ENCODE data around the gene ASB14. TPM values are rescaled to one million over a fixed set of nuclear protein-coding genes. Genes with fewer than 3 reads are reported as not detected.

The ASB14 gene
- total RNA-seq, 4 donors from 2014 or later = 1.9 to 3.4 (median 2.6) TPM

- no peaks in the 10 kb centered on the region for H3K9me3 ChIP-seq
- H3K36me3 ChIP-seq = no peaks in the 10 kb centered on the region
- H3K4me1 ChIP-seq = peaks cover 4% of the 10 kb centered on the region in 2 donors
- H3K4me3 ChIP-seq = no peak overlapping the region
- no peaks in the 10 kb centered on the region for H3K27me3 ChIP-seq
- intact Hi-C loops (cut with DNase I; ENCODE audit: low total_unique reads) (loop anchor here (10.0 kb wide), 1 partner anchor 227 kb away; no protein-coding TSS in a partner anchor), in situ Hi-C loops (cut with MboI; ENCODE audit: low sequenced_read_pairs in 4 of 4) (no loop called here)
- TF ChIP-seq CTCF (IDR thresholded peaks at IDR 0.05 in 4 of 5, conservative IDR thresholded peaks at IDR 0.05 in 1 of 5) = no peak
- TF ChIP-seq POLR2A (IDR thresholded peaks at IDR 0.05) = no peak
- DNase-seq (no peak), ATAC-seq (no peak)
- H3K27ac ChIP-seq = no peak overlapping the region
Measured at GRCh38 chr3:57221883-57222282, 70.6 kb downstream of the ASB14 start.

Other genes starting within 250 kb of the ASB14 start
- gene SPATA12, start 232.0 kb downstream of the ASB14 start, total RNA-seq = not detected
- gene IL17RD, start 127.3 kb downstream of the ASB14 start, total RNA-seq = 1 to 10 TPM in 2 of 4 donors, under 1 TPM in 2; 0.52 to 1.4 (median 0.90) TPM
- gene HESX1, start 92.7 kb downstream of the ASB14 start, total RNA-seq = under 1 TPM in 1 of 4 donors, not detected in 3; 0.85 TPM
- gene APPL1, start 65.0 kb downstream of the ASB14 start, total RNA-seq = 10 to 100 TPM; 50.9 to 76.5 (median 57.4) TPM